ENCODE measurements around the gene AEBP1.

- TF ChIP-seq CTCF (IDR thresholded peaks at IDR 0.05), result no peak
- TF ChIP-seq POLR2A (IDR thresholded peaks at IDR 0.05), result no peak
Measured at GRCh38 chr7:44108768-44109750, 4.9 kb downstream of the AEBP1 start.

Measured in testis (tissue), 2 donors.